Muscle of leg (tissue), 11 donors: ENCODE results near the gene ANKRD33. TPM values are rescaled to one million over a fixed set of nuclear protein-coding genes. Genes with fewer than 3 reads are reported as not detected.

Experiments used
- DNase-seq: peaks from one replicate; pipeline ENCODE4 v3.0.0; 2013
- H3K27ac ChIP-seq: one replicate; pipeline ENCODE4 v1.5.1; 2013; ENCODE audit warnings: mild to moderate bottlenecking, low read length, control low read depth
- H3K27me3 ChIP-seq: one replicate; pipeline ENCODE4 v1.6.1; 2013; ENCODE audit warnings: low read length; ENCODE audit not compliant: control insufficient read depth, insufficient read depth
- H3K36me3 ChIP-seq: one replicate; pipeline ENCODE4 v1.6.1; 2013; ENCODE audit warnings: low read length; ENCODE audit not compliant: control insufficient read depth, insufficient read depth
- H3K4me1 ChIP-seq: one replicate; pipeline ENCODE4 v1.6.1; 2013; ENCODE audit warnings: low read length; ENCODE audit not compliant: control insufficient read depth, insufficient read depth
- H3K4me3 ChIP-seq: one replicate; pipeline ENCODE4 v1.5.1; 2013; ENCODE audit warnings: low read length, control low read depth
- H3K9me3 ChIP-seq: replicated peaks from 2 replicates; pipeline ENCODE4 v1.6.1; 2013; ENCODE audit warnings: low read depth, low read length; ENCODE audit not compliant: control insufficient read depth
- WGBS: methylation state at CpG from one replicate; pipeline ENCODE4 v1.1.5; 2013; ENCODE audit warnings: missing lambda C conversion rate; ENCODE audit not compliant: insufficient coverage; 5-methylcytosine and 5-hydroxymethylcytosine counted together
- polyA plus RNA-seq, 8 donors: library from polyadenylated mRNA; unstranded; fragments of 120-200 nt; gene quantifications; one replicate each; pipeline versions ENCODE4 v1.2.1 to v1.2.3, GENCODE V29; 2013; ENCODE audit warnings: inconsistent platforms in 1 of 8, low replicate concordance in 1 of 8; ENCODE audit not compliant: insufficient read length in 8 of 8, insufficient read depth in 1 of 8
- total RNA-seq: library from RNA; stranded (reverse); fragments of 120-200 nt; gene quantifications from one replicate; pipeline ENCODE4 v1.2.4, GENCODE V29; 2013

ANKRD33 gene
- total and polyA plus RNA-seq, 9 donors = 0.04 to 0.18 (median 0.09) TPM; not detected in 3

DNA sequence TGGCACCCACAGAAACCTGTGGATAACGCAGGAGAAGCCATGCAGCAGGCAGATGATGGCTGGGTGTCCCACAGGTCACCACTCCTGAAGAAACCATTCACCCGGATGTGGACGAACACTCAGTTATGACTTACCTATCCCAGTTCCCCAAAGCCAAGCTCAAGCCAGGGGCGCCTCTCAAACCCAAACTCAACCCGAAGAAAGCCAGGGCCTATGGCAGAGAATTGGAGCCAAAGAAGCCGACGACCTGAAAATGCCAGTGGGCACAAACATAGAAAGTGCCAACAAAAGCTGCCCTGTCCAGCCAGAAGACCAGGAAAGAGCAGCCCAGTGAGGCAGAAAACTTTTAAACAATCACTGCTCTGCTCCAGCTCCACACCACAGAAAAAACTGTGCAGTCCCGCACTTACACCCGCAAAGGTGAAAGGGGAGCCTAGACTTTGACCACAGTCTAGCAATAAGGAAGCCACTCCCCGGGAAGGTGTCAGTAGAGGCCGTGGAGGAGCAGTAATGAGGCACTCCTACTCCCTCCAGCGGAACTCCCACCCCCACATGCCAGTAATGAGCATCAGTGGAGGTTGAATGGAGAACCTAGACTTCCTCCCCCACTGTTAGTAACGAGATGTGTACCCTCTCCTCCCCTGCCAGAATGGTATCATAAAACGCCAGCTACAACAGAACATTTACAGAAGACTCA lies 13.4 kb downstream of the ANKRD33 start:
- 97% methylated on average over 7 of the region's 14 CpGs for WGBS
- no peaks in the 10 kb centered on the region for H3K36me3 ChIP-seq
- H3K9me3 ChIP-seq = no peaks in the 10 kb centered on the region
- H3K27ac ChIP-seq = no peak overlapping the region
- peaks cover 34% of the 10 kb centered on the region for H3K4me1 ChIP-seq
- DNase-seq = no peak
- H3K27me3 ChIP-seq = peaks cover 2% of the 10 kb centered on the region
- no peak overlapping the region for H3K4me3 ChIP-seq

DNA sequence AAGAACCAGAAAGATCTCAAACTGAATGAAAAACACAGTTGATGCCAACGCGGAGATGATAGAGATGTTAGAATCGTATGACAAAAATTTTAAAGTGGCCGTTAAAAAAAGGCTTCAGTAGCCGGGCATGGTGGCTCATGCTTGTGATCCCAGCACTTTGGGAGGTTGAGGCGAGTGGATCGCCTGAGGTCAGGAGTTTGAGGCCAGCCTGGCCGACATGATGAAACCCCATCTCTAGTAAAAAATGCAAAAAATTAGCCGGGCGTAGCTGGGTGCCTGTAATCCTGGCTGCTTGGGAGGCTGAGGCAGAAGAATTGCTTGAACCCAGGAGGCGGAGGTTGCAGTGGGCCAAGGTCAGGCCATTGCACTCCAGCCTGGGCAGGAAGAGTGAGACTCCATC lies 14.0 kb downstream of the ANKRD33 start:
- 93% methylated on average over 6 of the region's 11 CpGs for WGBS
- peaks cover 34% of the 10 kb centered on the region for H3K4me1 ChIP-seq

DNA sequence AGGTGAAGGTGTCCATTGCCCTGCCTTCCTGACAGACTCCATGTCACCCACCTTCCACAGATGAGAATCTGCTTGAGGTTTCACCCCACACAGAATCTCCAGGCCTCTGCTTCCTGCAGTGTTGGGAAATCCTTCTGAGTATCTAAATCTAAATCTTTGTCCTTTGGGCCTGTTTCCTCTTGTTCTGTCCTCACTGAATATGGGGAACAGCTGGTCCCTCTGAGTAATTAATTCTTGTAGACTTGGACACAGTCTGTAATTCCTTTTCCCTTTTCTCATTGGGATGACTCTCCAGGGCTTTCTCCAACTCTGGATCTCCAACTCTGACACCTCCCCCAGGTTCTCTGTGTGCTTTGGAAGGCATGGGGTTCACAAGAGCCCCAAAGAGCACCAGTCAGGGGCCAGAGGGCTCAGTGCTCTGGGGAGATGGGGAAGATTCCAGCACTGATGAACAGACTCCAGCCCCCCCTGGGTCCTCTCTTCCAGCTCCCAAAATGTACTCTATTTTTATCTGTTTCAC lies 17.1 kb downstream of the ANKRD33 start:
- H3K4me3 ChIP-seq = no peak overlapping the region
- DNase-seq = peak; percentile 87
- peaks cover 2% of the 10 kb centered on the region for H3K27me3 ChIP-seq
- no peaks in the 10 kb centered on the region for H3K9me3 ChIP-seq
- peak overlapping the region; percentile 93 for H3K27ac ChIP-seq
- H3K4me1 ChIP-seq = peaks cover 47% of the 10 kb centered on the region
- H3K36me3 ChIP-seq = peaks cover 4% of the 10 kb centered on the region

More for the DNA sequence above, 14.0 kb downstream of the ANKRD33 start:
- Histone ChIP-seq H3K9me3 (no peaks in the 10 kb centered on the region), H3K4me3 (no peak overlapping the region), H3K36me3 (no peaks in the 10 kb centered on the region), H3K27ac (no peak overlapping the region), H3K27me3 (peaks cover 2% of the 10 kb centered on the region)
- DNase-seq = no peak

DNA sequence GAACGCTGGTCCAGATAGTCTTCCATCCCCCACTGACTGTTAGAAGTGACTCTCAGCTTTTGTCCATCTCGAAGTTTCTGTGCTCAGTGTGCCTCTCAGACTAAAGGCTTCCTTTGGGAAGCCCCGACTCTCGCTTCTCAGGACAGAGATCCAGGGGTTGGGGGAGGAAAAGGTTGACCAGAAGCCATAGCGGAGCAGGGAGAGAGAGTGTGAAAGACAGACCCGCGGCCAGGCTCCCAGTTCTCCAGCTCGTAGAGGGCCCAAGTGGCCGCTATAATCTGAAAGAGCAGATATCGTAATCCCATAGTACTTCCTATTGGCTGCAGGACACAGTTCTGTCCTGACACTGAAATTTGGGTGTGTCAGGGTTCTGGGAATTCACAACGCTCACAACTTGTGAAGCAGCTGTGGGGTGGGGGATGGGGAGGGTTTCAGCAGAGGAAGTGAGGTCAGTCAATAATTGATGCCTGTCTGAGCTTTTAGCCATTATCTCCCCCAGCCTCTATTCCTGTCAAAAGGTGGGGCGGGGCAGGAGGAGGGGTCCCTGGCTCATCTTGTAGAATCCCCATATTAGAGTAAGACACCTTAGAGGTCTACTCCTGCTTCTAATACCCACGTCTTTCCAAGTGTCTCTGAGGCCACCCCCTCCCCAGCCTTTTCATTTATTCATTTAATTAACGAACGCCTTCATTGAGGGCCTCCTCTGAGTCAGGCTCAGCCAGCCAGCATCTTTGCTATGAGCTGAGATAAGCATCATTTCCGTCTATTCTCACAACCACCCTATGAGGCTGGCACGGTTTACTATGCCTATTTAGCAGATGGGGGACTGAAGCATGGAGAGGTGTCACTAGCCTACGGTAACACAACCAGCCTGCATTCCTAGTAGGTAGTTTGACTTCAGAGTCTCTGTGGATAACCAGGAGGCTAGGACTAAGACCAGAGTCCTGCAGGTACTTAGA lies 17.8 kb downstream of the ANKRD33 start:
- peaks cover 4% of the 10 kb centered on the region for H3K36me3 ChIP-seq
- peaks cover 2% of the 10 kb centered on the region for H3K27me3 ChIP-seq
- DNase-seq = peak; percentile 98
- H3K4me1 ChIP-seq = peaks cover 54% of the 10 kb centered on the region
- peak overlapping the region; percentile 93 for H3K27ac ChIP-seq
- H3K4me3 ChIP-seq = no peak overlapping the region
- no peaks in the 10 kb centered on the region for H3K9me3 ChIP-seq
- 22% methylated on average over 12 of the region's 18 CpGs for WGBS

DNA sequence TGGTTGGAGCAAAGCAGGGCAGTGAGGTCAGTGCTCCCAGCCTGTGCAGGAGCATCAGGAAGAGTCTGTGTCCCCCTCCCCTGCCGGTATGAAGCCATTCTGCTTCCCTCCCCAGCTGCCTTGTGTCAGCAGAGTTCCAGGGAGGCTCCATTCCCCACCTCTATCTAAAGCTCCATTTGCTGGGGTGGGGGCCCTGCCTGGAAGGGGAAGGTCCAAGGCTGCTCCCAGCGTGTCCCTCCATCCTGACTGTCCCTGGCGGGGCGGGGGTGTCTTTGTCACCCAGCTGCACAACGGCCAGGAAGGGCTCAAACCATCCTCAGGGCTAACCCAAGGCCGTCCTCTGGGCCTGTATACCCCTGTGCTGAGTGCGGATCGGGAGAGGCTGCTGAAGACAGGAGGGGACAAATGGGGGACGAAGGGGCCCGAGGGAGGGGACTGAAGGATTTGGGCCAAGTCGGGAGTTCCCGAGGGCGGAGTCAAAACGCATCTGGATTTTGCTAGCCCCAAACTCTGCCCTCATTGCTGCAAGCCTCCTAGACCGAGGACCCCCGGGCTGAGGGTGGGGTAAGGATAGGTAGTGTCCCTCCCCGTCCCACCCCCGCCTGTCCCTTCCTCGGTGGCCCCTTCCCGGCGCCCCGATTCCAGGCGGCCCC lies 18.7 kb downstream of the ANKRD33 start:
- H3K4me1 ChIP-seq = peaks cover 62% of the 10 kb centered on the region
- DNase-seq = peak; percentile 73

DNA sequence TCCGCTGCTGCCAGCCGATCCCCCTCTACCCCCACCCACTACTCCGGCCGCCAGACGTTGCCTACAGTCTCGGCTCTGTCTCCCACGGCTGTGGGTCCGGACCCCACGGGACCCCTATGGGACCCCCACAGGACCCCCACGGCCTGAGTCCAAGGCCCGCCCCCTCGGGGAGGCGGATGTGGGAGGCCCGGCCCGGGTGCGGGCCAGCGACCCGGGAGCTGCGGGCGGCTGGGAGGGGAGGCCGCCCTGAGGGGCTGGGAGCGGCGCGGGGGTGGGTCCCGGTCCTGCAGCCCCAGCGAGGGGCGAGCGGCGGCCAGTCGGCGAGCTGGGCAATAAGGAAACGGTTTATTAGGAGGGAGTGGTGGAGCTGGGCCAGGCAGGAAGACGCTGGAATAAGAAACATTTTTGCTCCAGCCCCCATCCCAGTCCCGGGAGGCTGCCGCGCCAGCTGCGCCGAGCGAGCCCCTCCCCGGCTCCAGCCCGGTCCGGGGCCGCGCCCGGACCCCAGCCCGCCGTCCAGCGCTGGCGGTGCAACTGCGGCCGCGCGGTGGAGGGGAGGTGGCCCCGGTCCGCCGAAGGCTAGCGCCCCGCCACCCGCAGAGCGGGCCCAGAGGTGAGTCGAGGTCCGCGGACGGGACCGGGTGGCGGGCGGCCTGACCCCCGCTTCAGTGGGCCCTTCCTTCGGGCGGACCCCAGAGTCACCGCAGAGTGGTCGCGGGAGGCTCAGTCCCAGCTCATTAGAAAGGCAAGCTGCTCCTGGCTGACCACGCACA lies 19.4 kb downstream of the ANKRD33 start, which contains the start of gene ACVRL1:
Gene ACVRL1, plus strand, starts transcription at position 422 of the 773 bp plus-strand sequence. CDS start 4,971 bp downstream, outside the sequence.
- 2% methylated on average over 74 of the region's 74 CpGs for WGBS
- DNase-seq = peak; percentile 88
- H3K4me3 ChIP-seq = peak within 1 kb of the TSS; percentile 61
- peaks cover 69% of the 10 kb centered on the region for H3K4me1 ChIP-seq
- peak within 1 kb of the TSS; percentile 93 for H3K27ac ChIP-seq
- no peaks in the 10 kb centered on the region for H3K27me3 ChIP-seq
- peaks cover 11% of the 10 kb centered on the region for H3K36me3 ChIP-seq
- H3K9me3 ChIP-seq = no peaks in the 10 kb centered on the region

More for the DNA sequence above, 18.7 kb downstream of the ANKRD33 start:
- H3K27ac ChIP-seq = peak overlapping the region; percentile 93
- peak overlapping the region; percentile 61 for H3K4me3 ChIP-seq
- H3K9me3 ChIP-seq = no peaks in the 10 kb centered on the region
- WGBS = 7% methylated on average over 10 of the region's 23 CpGs
- peaks cover 8% of the 10 kb centered on the region for H3K36me3 ChIP-seq
- H3K27me3 ChIP-seq = no peaks in the 10 kb centered on the region

DNA sequence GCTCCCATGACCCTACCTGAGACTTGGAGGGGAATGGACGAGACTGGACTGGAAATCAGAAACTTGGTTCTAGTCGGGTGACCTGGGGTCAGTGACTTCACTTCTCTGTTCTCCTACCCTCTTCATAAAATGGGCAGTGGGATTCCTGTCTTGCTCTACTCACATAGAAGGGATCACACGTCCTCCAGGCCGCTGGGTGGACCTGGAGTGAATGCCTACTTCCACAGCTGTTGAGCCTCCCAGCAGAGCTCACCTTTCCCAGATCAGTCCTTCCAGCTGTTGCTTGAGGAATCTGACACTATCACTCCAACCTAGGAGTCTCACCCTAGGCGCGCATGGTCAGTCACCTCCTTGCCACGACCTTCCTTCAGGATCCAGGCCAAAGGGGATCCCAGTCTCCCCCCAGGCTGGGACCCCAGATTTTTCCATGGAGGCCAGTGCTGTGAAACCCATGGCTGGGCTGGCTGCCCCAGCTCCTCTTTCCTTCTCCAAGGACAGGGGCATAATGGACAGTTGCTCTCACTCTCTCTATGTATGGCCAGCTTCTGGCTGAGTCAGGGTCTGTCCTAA lies 20.0 kb downstream of the ANKRD33 start:
- Histone ChIP-seq H3K4me1 (peaks cover 76% of the 10 kb centered on the region), H3K36me3 (peaks cover 17% of the 10 kb centered on the region), H3K9me3 (no peaks in the 10 kb centered on the region), H3K27me3 (no peaks in the 10 kb centered on the region), H3K4me3 (peak overlapping the region; percentile 61), H3K27ac (peak overlapping the region; percentile 84)
- WGBS = 11% methylated on average over 6 of the region's 7 CpGs
- no peak for DNase-seq

DNA sequence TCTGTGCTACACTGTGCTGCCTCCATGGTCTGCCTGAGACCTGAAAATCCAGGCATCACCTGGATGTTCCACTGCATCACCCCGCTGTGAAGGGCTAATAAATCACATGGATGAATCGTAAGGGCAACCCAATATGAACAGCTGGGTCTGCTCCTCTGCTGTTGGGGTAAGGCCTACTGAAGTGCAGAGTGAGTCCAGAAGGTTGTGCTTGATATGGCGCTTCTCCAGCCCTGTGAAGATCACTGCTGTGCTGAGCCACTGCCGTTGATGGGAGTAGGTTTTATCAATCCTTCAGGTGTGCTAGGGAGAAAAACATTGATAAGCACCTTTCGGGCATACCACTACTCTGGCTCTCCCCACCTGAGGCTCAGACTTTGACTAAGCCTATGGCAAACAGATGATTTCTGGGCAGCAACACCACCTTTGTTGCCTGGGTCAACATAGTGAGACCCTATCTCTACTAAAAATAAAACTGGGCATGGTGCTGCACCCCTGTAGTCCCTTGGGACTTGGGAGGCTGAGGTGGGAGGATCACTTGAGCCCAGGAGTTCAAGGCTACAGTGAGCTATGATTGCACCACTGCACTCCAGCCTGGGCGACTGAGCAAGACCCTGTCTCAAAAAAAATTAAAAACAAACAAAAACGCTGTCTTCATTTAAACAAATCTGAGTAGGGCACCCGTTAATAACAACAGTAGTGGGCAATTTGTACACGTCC lies 21.1 kb downstream of the ANKRD33 start:
- Histone ChIP-seq H3K9me3 (no peaks in the 10 kb centered on the region), H3K27me3 (no peaks in the 10 kb centered on the region), H3K36me3 (peaks cover 25% of the 10 kb centered on the region), H3K27ac (no peak overlapping the region), H3K4me3 (no peak overlapping the region), H3K4me1 (peaks cover 87% of the 10 kb centered on the region)
- DNase-seq = no peak
- 73% methylated on average over 2 of the region's 9 CpGs for WGBS
